NCI-H2196 treated with DMSO at 0.1 percent for 48 hours (cell line): ENCODE data around the gene PCTP.

ENCODE experiments used
- DNase-seq: peaks from one replicate; lab custom pipeline; 2025; ENCODE audit not compliant: unreplicated experiment; lab: John Stamatoyannopoulos, UW

Gene PCTP

GRCh38 chr17:55751720-55752250, 934 bp downstream of the PCTP start:
- DNase-seq = no peak

GRCh38 chr17:55756689-55757088, 5.8 kb downstream of the PCTP start:
- no peak for DNase-seq

GRCh38 chr17:55757659-55758058, 6.8 kb downstream of the PCTP start:
- DNase-seq = no peak

DNA sequence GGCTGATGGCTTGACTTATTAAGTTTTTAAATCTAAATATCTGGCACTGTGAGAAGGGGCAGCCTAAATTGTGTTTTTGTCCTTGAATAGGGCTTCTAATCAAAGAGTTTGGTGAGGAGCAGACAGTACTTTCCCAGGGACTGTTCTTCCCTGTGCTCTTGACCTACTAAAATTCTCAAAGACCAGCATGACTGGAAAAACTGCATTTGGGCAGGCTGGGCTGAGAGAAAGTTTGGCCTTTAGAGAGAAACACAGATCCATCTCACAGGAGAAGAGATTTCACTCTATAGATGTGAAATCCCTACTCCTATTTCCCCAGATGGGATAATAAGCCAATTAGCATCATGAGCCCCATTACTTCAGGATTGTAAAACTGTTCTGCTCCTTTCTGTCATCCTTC, 7.3 kb downstream of the PCTP start:
- DNase-seq = no peak

- no peak for DNase-seq
Observed at GRCh38 chr17:55760643-55761355, 9.9 kb downstream of the PCTP start.

DNA sequence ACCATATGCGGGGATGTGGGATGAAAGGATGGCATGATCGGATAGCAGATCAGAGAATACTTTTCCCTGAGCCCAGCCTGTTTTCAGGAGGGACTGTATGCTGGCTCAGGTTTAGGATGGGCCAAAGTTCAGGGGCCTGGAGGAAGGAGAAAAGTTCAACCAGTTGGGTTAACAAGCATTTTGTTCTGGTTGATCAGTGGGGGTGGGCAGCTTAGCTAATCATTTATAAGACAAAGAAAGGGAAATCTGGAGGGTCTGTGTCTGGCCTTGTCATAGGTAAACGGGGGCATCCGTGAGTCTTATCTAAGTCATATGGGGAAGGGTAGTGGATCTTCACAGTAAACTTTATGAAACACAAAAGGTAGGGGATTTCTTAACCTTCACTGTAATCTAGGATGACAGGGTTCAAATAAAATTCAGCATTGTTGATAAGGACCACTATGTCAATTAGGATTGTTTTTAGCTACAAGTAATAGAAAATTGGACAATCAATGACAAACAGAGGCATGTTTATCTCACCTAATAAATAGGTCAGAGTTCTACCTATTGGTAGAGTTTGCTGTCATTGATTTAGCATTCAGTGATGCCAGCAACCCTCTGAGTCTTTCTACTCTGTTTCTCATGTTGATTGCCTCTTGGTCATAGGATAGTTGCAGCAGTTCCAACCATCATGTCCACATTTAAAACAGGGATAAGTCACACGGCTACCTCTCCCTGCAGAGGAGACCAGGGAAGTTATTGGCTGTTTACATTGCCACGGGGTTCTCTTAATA, 11.4 kb downstream of the PCTP start:
- DNase-seq = no peak

DNA sequence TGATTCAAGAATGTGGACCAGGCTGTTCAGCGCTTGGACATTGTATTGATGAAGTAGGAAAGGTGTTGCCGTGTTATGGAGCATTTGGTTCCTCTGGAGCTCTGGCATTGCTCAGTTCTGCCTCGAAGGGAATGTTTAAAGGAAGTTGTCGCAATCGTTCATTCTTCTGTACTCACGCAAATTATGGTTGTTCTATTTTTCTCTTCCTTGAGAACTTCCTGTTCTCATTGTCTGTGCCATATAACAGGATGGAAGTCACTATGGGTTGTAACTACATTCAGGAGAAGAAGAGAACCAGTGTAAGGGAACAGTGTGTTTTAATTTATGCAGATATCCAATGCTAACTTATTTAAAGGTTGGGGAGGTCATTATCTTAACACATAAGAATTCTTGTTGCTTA, 13.0 kb downstream of the PCTP start:
- no peak for DNase-seq

DNA sequence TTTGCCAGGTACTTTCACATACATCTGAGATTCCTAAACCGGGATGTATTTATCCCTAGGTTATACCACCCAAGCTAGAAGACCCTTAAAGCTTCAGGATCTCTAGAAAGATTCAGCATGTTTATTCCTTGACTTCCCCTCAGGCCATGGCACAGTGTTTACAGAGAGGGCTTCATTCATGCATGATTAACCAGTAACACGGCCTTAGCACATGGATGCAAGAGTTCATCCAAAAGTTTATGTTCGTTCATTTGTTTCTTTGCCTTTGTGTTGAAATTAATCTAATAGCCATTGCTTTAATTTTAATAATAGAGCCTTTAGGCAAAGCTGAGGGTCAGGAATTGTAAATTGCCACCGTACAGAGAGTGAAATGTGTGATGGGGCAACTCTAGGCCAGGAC, 13.8 kb downstream of the PCTP start:
- DNase-seq = no peak

DNA sequence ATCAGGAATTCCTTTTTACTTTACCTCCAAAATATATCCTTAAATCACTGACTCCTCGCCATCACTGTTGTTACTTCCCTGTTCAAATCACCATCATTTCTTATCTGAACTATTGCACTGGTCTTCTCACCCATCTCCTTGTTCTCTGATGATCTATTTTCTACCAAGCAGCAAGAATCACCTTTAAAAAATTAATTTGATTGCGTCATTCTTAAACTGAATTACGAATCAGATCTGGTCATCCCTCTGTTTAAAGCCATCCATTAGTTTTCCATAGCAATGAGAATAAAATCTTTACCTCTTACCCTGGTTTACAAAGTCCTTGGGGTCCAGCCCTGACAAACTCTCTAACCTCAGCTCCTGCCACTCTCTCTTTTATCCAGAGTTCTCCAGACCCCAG, 14.6 kb downstream of the PCTP start:
- no peak for DNase-seq

DNA sequence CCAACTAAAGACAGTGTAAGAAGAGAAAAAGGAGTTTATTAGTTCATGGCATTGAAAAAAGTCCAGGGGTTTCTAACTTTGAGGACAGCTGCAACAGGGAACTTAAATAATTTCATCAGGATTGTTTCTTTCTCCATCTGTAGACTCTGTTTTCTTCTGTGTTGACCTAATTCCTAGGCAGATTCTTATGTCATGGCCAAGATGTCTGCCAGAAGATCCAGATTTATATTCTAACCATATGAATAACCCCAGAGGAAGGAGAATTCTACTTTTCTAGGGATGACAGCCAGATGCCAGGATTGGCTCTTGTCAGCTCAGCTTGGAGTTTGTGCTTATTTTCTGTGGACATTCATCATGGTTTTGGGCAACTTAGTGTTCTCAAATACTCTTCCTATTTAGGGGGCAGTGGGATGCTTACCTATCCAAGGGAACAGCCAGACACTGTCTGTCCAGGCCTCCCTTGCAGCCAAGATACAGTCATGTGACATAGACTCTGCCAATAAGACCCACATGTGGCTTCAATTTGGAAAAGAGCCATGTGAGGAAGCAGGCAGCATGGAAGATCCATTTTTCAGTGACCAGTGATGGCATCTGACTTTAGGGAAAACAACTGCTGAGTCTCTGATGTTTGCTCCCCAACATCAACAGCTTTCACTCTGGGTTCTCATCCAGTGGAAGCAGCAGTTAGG, 18.2 kb downstream of the PCTP start:
- no peak for DNase-seq

DNA sequence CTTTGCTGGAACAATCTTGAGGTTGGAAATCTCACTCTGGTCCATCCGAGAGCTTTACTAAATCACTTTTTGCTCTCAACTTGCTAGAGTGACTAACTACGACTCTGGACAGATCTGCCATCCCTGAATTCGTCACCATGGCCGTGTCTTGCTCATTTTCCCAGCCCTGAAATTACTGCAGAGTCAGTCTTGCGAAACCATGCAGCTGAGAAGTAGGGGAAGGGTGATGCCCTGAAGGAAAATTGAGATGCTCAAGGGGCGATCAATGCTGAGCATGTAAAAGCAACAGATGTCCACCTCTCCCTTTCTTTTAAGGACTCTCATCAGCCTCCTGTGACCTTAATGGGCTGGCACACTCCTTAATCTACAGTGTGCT, 18.8 kb downstream of the PCTP start:
- no peak for DNase-seq

DNA sequence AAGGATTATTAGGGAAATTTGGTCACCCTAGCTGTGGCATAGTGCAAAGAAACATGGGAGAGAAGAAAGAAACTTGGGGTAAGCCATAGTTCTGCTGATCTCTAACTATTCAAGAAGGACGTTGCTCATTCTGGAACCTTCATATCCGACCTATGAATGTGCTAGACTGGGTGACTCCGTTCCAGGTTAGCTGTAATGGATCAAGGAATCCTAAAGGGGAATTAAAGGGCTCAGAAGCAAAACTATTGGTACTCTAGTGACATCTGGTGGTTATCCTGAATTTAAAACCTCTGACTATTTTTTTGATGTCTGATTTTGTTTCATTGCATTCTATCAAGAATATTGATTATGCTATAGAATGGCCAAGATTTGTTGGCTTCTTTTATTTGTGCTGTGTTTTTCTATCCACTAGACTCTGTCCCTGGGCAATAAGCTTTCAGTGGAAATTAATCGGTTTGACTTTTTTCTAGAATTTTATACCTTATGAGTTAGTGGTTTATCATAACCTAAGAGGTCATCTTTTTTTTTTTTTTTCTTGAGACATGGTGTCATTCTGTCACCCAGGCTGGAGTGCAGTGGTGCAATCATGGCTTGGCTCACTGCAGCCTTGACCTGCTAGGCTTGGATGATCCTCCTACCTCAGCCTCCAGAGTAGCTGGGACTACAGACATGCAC, 19.5 kb downstream of the PCTP start:
- DNase-seq = peak; percentile 3

GRCh38 chr17:55772086-55772485, 21.2 kb downstream of the PCTP start:
- no peak for DNase-seq

GRCh38 chr17:55773671-55774070, 22.8 kb downstream of the PCTP start:
- no peak for DNase-seq

GRCh38 chr17:55774846-55775271, 24.0 kb downstream of the PCTP start:
- DNase-seq = no peak

DNA sequence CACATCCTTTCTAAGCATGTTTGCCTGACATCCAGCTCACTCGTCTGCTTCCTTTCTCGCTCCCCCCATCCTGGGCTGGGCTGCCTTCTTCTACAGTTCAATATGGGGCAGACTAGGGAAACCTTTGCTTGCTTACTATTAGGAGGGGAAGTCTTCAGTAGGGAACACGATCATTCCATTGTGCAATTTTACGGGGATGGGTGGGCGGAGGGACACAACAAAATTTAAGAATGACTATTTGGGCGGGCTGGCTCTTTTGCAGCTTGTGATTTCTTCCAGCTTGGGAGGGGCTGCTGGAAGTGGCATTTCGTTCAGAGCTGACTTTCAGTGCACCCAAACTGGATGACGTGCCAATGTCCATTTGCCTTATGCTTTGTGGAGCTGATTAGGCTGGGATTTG, 25.4 kb downstream of the PCTP start:
- DNase-seq = no peak

DNA sequence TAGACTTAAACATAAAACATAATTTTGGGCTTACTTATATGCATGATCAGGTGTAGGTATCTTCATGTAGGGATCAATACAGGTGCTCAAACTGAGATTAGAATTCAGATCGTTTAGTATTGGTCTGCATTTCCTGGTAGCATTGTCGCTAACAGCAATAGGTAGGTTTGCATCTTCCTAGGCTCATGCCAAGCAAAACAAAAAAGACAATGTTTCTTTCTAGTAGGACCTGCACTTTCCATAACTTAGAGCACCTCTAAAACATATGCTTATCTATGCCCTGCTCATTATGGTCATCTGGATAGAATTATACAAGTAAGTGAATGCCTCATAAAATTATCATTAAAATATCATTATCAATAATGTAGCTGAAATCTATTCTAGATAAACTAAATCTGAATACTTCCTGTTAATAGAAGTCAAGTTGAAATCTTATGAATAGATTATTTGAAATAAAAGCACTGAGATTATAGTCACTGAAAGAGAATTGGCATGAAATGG, 26.7 kb downstream of the PCTP start:
- DNase-seq = no peak

- DNase-seq = no peak
Observed at GRCh38 chr17:55778389-55779118, 27.7 kb downstream of the PCTP start.

DNA sequence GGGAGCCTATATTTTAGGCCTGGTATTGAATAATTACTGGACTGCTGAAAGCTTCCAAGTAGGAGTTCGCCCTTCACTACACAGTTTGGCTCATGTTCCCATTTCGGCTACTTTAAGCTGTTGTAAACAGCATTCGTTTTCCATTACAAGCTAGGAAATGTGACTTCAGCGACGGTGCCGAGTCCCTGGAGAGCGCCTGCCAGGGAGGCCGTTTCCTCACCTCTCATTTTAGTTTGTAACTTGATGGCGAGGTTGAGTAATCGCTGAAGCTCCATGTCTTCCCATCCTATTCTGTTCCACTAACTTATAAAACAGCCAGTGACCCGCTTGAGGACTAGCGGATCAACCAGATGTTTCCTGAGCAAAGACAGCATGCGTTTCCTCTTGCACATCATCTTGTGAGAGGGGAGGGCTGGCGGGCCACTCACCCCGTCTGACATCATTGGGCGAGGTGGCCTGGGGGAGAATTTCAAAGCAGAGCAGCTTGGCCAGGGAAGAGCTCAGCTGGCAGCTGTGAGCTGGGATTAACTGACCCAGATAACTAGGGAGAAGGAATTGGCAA, 32.9 kb downstream of the PCTP start:
- no peak for DNase-seq

DNA sequence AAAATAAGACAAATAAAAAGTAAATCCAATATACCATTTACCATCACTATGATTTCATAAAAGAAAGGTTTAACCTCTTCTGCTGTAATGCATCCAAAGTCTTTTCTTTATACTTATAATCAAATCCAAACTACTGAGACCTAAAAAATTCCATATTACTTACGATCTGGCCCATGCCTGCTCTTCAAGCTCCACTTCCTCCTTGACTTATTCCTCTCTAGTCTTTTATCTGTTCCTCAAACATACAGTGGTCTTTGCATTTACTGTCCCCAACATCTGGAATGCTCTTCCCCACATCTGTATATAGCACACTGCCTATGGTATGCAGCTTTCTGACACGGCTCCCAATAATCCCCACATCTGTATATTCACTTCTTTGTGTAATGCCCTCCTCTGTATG, 33.8 kb downstream of the PCTP start:
- DNase-seq = no peak
